ENCODE results near the gene PRSS36.

Gene PRSS36

DNA sequence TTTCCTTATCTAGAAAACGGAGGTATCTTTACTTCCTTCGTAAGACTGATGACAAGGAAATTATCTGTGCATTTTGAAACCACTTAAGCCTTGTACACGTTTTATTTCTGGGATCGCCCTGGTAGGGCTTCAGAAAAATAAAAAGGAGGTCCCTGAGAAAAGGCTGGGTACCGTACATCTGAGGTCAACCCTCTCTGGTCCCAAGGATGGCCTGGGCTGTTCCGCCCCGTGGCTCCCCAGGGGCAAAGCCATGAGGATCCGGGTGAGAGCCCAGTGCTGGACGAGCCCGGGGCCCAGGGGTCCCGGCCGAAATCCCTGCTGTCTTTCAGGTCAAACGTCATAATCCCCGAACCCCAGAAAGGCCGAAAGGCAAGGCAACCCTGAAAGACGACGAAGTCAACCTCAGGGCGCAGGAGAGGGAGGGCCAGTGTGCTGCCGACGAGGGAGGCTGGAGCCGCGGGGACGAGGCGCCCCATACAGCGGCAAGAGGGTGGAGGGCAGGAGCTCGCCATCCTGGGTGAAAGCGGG lies 29.4 kb upstream of the PRSS36 start (continued):
- TF ChIP-seq ZNF341 (tag by site-specific recombination; IDR thresholded peaks at IDR 0.05; ENCODE audit: low read depth) (peak; percentile 79), ZFP37 (tag by site-specific recombination; IDR thresholded peaks at IDR 0.05) (no peak), ZNF768 (tag by site-specific recombination; IDR thresholded peaks at IDR 0.05) (peak; percentile 83; the same call in 1 of the 2 replicates), ZNF48 (tag by site-specific recombination; IDR thresholded peaks at IDR 0.05) (no peak), GFI1B (tag by site-specific recombination; IDR thresholded peaks at IDR 0.05) (no peak), PRDM1 (tag by site-specific recombination; IDR thresholded peaks at IDR 0.05) (0 out of 2 replicates have a peak, but pooled peaks have one; percentile 30), ZNF518A (tag by site-specific recombination; conservative IDR thresholded peaks at IDR 0.05; ENCODE audit: low read depth) (no peak), ZNF600 (tag by site-specific recombination; IDR thresholded peaks at IDR 0.05) (0 out of 2 replicates have a peak, but pooled peaks have one; percentile 28), ZNF266 (tag by site-specific recombination; IDR thresholded peaks at IDR 0.05; ENCODE audit: low read depth) (no peak), ZNF560 (tag by site-specific recombination; IDR thresholded peaks at IDR 0.05; ENCODE audit: borderline replicate concordance) (no peak), ZFP69B (tag by site-specific recombination; IDR thresholded peaks at IDR 0.05) (0 out of 2 replicates have a peak, but pooled peaks have one; percentile 93), KLF16 (tag by site-specific recombination; IDR thresholded peaks at IDR 0.05) (no peak), ZIC2 (tag by site-specific recombination; IDR thresholded peaks at IDR 0.05) (peak; percentile 12; the same call in 1 of the 2 replicates), ZFHX2 (tag by site-specific recombination; conservative IDR thresholded peaks at IDR 0.05) (no peak), ZBTB48 (tag by site-specific recombination; IDR thresholded peaks at IDR 0.05) (peak; percentile 39; the same call in 1 of the 2 replicates), ZBTB20 (tag by site-specific recombination; IDR thresholded peaks at IDR 0.05) (peak; percentile 97), ZNF394 (tag by site-specific recombination; IDR thresholded peaks at IDR 0.05; ENCODE audit: borderline replicate concordance) (no peak), ZNF335 (tag by site-specific recombination; conservative IDR thresholded peaks at IDR 0.05) (peak; percentile 66)
- TF ChIP-seq, protein P1, sequence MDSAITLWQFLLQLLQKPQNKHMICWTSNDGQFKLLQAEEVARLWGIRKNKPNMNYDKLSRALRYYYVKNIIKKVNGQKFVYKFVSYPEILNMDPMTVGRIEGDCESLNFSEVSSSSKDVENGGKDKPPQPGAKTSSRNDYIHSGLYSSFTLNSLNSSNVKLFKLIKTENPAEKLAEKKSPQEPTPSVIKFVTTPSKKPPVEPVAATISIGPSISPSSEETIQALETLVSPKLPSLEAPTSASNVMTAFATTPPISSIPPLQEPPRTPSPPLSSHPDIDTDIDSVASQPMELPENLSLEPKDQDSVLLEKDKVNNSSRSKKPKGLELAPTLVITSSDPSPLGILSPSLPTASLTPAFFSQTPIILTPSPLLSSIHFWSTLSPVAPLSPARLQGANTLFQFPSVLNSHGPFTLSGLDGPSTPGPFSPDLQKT (IDR thresholded peaks at IDR 0.05; ENCODE audit: borderline replicate concordance, low read depth, low read length), result no peak
- TF ChIP-seq, protein P2, sequence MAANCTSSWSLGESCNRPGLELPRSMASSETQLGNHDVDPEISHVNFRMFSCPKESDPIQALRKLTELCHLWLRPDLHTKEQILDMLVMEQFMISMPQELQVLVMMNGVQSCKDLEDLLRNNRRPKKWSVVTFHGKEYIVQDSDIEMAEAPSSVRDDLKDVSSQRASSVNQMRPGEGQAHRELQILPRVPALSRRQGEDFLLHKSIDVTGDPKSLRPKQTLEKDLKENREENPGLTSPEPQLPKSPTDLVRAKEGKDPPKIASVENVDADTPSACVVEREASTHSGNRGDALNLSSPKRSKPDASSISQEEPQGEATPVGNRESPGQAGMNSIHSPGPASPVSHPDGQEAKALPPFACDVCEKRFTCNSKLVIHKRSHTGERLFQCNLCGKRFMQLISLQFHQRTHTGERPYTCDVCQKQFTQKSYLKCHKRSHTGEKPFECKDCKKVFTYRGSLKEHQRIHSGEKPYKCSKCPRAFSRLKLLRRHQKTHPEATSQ (tag by site-specific recombination; IDR thresholded peaks at IDR 0.05), result peak; percentile 46; the same call in 1 of the 2 replicates

GRCh38 chr16:31177136-31177535 lies 27.3 kb upstream of the PRSS36 start:
- TF ChIP-seq ZNF600 (tag by site-specific recombination; IDR thresholded peaks at IDR 0.05), result peak; percentile 35
- TF ChIP-seq REPIN1 (tag by site-specific recombination; IDR thresholded peaks at IDR 0.05; ENCODE audit: low read depth), result no peak
- TF ChIP-seq ZNF266 (tag by site-specific recombination; IDR thresholded peaks at IDR 0.05; ENCODE audit: low read depth), result no peak
- no peak for TF ChIP-seq ZNF324 (tag by site-specific recombination; IDR thresholded peaks at IDR 0.05)
- peak; percentile 50; the same call in 1 of the 2 replicates for TF ChIP-seq EGR2 (tag by site-specific recombination; IDR thresholded peaks at IDR 0.05; ENCODE audit: low read depth)
- TF ChIP-seq ZBTB20 (tag by site-specific recombination; IDR thresholded peaks at IDR 0.05), result peak; percentile 35; the same call in 1 of the 2 replicates
- TF ChIP-seq KLF9 (tag by site-specific recombination; IDR thresholded peaks at IDR 0.05; ENCODE audit: low read depth), result no peak
- no peak for TF ChIP-seq ZNF76 (tag by site-specific recombination; IDR thresholded peaks at IDR 0.05; ENCODE audit: borderline replicate concordance, low read depth)
- POLR2A ChIA-PET, result interaction anchor here (0.6 to 4.8 kb wide), 3 partner anchors 11 to 274 kb away, joined by 3 to 107 read pairs (median 5); no protein-coding TSS in a partner anchor
- CTCF ChIA-PET, result interaction anchor here (0.9 kb wide), 1 partner anchor 34 kb away, joined by 4 read pairs; no protein-coding TSS in a partner anchor
- H3K27ac ChIP-seq (ENCODE audit: extremely low read depth, low read depth, low read length), result no peak overlapping the region
- no peaks in the 10 kb centered on the region for H3K9me3 ChIP-seq (ENCODE audit: control insufficient read depth, insufficient read depth, low read depth, low read length)
- H3K4me1 ChIP-seq (ENCODE audit: control insufficient read depth, insufficient read depth, low read length), result no peaks in the 10 kb centered on the region
- no peak overlapping the region for H3K4me3 ChIP-seq (ENCODE audit: low read depth, low read length)
- peaks cover 0 to 14% of the 10 kb centered on the region in 2 experiments; a peak in 1 of 3 replicates for H3K36me3 ChIP-seq (ENCODE audit: control insufficient read depth in 2 of 2, insufficient read depth in 1 of 2, low read length in 2 of 2)
